Measurements from ENCODE around the gene OR14I1.

Gene OR14I1

DNA sequence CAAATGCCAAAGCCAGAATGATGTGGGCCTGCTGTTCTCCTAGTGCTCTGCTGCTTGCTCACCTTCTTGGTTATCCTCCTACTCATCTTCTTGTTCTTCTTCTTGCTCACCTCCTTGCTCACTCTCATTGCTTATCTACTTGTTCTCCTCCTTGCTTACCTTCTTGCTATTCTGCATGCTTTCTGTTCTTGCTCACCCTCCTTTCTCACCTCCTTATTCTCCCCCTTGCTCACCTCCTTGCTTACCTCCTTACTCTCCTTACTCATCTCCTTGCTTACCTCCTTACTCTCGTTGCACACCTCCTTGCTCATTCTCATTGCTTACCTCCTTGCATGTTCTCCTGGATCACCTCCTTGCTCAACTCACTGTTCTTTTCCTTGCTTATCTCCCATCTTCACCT is at the start of gene OR14I1:
OR14I1 (minus strand) TSS at position 53 of the 400 bp plus-strand sequence.
- TF ChIP-seq MYC (IDR thresholded peaks at IDR 0.05; ENCODE audit: low read depth, low read length) (no peak), MAX (IDR thresholded peaks at IDR 0.05; ENCODE audit: low read depth, low read length) (no peak), POLR2A (IDR thresholded peaks at IDR 0.05; ENCODE audit: extremely low read depth, insufficient read length) (no peak), CTCF (IDR thresholded peaks at IDR 0.05; ENCODE audit: low read depth, low read length) (no peak)
- no peak for DNase-seq (ENCODE audit: low read depth)
- no peak within 1 kb of the TSS for H3K4me3 ChIP-seq (ENCODE audit: low read depth, low read length)

DNA sequence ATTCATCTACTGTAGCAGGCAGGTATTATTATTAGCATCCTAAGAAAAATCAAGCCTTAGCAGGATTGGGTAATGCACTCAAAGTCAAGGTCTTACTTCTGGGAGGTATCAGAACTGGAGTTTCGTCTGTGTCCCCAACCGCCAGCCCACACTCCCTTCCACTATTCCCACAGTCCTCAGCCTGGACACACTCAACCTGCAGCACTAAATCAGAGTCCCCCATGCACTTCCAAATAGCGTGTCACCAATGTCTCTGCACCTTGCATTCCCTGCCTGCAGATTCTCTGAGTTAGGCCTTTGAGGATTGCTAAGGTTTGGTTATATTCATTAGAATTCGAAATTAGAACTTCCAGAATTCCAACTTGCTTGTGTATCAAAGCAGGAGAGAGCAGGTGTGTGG is 49.1 kb upstream of the OR14I1 start:
- TF ChIP-seq CTCF (IDR thresholded peaks at IDR 0.05; ENCODE audit: low read depth, low read length), result no peak
- TF ChIP-seq POLR2A (IDR thresholded peaks at IDR 0.05; ENCODE audit: extremely low read depth, insufficient read length), result no peak
- no peak for TF ChIP-seq MAX (IDR thresholded peaks at IDR 0.05; ENCODE audit: low read depth, low read length)
- no peak for TF ChIP-seq MYC (IDR thresholded peaks at IDR 0.05; ENCODE audit: low read depth, low read length)
- no peak for DNase-seq (ENCODE audit: low read depth)
- H3K4me3 ChIP-seq (ENCODE audit: low read depth, low read length), result no peak overlapping the region

- H3K4me3 ChIP-seq (ENCODE audit: low read depth, low read length), result no peak overlapping the region
- TF ChIP-seq MYC (IDR thresholded peaks at IDR 0.05; ENCODE audit: low read depth, low read length) (no peak), CTCF (IDR thresholded peaks at IDR 0.05; ENCODE audit: low read depth, low read length) (no peak), MAX (IDR thresholded peaks at IDR 0.05; ENCODE audit: low read depth, low read length) (no peak), POLR2A (IDR thresholded peaks at IDR 0.05; ENCODE audit: extremely low read depth, insufficient read length) (no peak)
- DNase-seq (ENCODE audit: low read depth), result no peak
These were observed 48.6 kb upstream of the OR14I1 start for GRCh38 chr1:248751142-248751541.

GRCh38 chr1:248750496-248750895 is 47.9 kb upstream of the OR14I1 start:
- TF ChIP-seq CTCF (IDR thresholded peaks at IDR 0.05; ENCODE audit: low read depth, low read length) (no peak), MYC (IDR thresholded peaks at IDR 0.05; ENCODE audit: low read depth, low read length) (no peak), MAX (IDR thresholded peaks at IDR 0.05; ENCODE audit: low read depth, low read length) (no peak), POLR2A (IDR thresholded peaks at IDR 0.05; ENCODE audit: extremely low read depth, insufficient read length) (no peak)
- DNase-seq (ENCODE audit: low read depth), result no peak
- H3K4me3 ChIP-seq (ENCODE audit: low read depth, low read length), result no peak overlapping the region

GRCh38 chr1:248748211-248748610 is 45.6 kb upstream of the OR14I1 start:
- no peak for DNase-seq (ENCODE audit: low read depth)

More at GRCh38 chr1:248748211-248748610, 45.6 kb upstream of the OR14I1 start:
- TF ChIP-seq CTCF (IDR thresholded peaks at IDR 0.05; ENCODE audit: low read depth, low read length) (no peak), MAX (IDR thresholded peaks at IDR 0.05; ENCODE audit: low read depth, low read length) (no peak), POLR2A (IDR thresholded peaks at IDR 0.05; ENCODE audit: extremely low read depth, insufficient read length) (no peak), MYC (IDR thresholded peaks at IDR 0.05; ENCODE audit: low read depth, low read length) (no peak)
- H3K4me3 ChIP-seq (ENCODE audit: low read depth, low read length), result no peak overlapping the region

Data from NB4 (cell line).